Measurements from ENCODE around the gene CHRM1.

GRCh38 chr11:62902932-62903331, 18.2 kb downstream of the CHRM1 start:
- TF ChIP-seq POLR2AphosphoS5 (IDR thresholded peaks at IDR 0.05): no peak
- no peak for TF ChIP-seq CTCF (IDR thresholded peaks at IDR 0.05)
- TF ChIP-seq POLR2A (IDR thresholded peaks at IDR 0.05): no peak

Measured in stomach (tissue), 4 donors.